ENCODE results near the gene METTL25.
"Not testable (repeated sequence)": the region's sequence is repeated elsewhere in the genome, so short reads cannot be mapped to it uniquely, and the experiment has no call there.

The METTL25 gene

DNA sequence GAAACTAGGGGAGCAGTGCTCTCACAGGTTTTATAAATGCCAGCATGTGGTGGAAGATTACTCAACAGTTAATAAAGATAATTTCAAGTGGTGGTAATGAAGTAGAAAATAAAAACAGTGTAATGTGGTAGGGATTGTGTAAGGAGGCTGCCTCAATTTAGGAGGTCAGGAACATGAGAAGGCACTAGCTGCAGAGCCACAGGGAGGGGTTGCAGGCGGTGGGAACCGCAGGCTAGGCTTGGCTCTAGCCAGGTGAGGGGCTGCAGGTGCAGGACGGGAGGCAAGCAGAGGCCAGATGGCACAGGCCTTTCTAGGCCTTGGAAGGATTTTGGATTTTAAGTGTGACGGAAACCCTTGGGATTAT lies 768 bp downstream of the METTL25 start:
- H3K4ac ChIP-seq (ENCODE audit: low read depth, low read length) = no peak overlapping the region
- no peak overlapping the region for H2BK15ac ChIP-seq (replicated peaks; ENCODE audit: low read depth)
- no peak overlapping the region for H3K27ac ChIP-seq (ENCODE audit: low read depth, low read length)
- WGBS (ENCODE audit: extremely low coverage, insufficient coverage, low lambda C conversion rate) = no CpG with 5 or more reads among the region's 4 CpGs
- H4K8ac ChIP-seq (ENCODE audit: low read depth, low read length) = no peak overlapping the region
- H3K18ac ChIP-seq (ENCODE audit: low read length) = no peak overlapping the region
- H3K9ac ChIP-seq (ENCODE audit: low read length) = peak overlapping the region; percentile 55
- H3K56ac ChIP-seq (ENCODE audit: low read length) = peak overlapping the region; percentile 70
- no peaks in the 10 kb centered on the region for H3K27me3 ChIP-seq (ENCODE audit: insufficient read depth, low read length, poor library complexity)
- no peak overlapping the region for H2BK120ac ChIP-seq (ENCODE audit: low read depth, low read length)
- no peak overlapping the region for H2BK5ac ChIP-seq (ENCODE audit: low read length)
- H3K4me3 ChIP-seq (ENCODE audit: low read length) = peak overlapping the region; percentile 60
- no peaks in the 10 kb centered on the region for H3K36me3 ChIP-seq (ENCODE audit: control insufficient read depth, insufficient read depth, low read length)
- peaks cover 5% of the 10 kb centered on the region for H3K4me1 ChIP-seq (ENCODE audit: control insufficient read depth, low read depth, low read length)
- peak; percentile 40 for DNase-seq
- peak overlapping the region; percentile 75 for H3K4me2 ChIP-seq (ENCODE audit: low read length)
- H2AK5ac ChIP-seq (ENCODE audit: low read length) = no peak overlapping the region
- no peak overlapping the region for H3K23ac ChIP-seq (ENCODE audit: low read length)
- peaks cover 1% of the 10 kb centered on the region for H3K79me1 ChIP-seq (ENCODE audit: low read length)
- H4K5ac ChIP-seq (ENCODE audit: low read length) = no peak overlapping the region
- peaks cover 21% of the 10 kb centered on the region for H3K79me2 ChIP-seq (ENCODE audit: control insufficient read depth, insufficient read depth, low read length)

GRCh38 chr12:82360834-82361233 lies 2.5 kb downstream of the METTL25 start:
- not testable (repeated sequence) for H2BK5ac ChIP-seq (ENCODE audit: low read length); H3K36me3 ChIP-seq (ENCODE audit: control insufficient read depth, insufficient read depth, low read length); DNase-seq; H3K23ac ChIP-seq (ENCODE audit: low read length); H3K79me1 ChIP-seq (ENCODE audit: low read length); H3K4ac ChIP-seq (ENCODE audit: low read depth, low read length); H3K27ac ChIP-seq (ENCODE audit: low read depth, low read length); H3K4me2 ChIP-seq (ENCODE audit: low read length); H3K9ac ChIP-seq (ENCODE audit: low read length); H3K4me1 ChIP-seq (ENCODE audit: control insufficient read depth, low read depth, low read length); H2AK5ac ChIP-seq (ENCODE audit: low read length); H3K56ac ChIP-seq (ENCODE audit: low read length); H2BK15ac ChIP-seq (replicated peaks; ENCODE audit: low read depth); H2BK120ac ChIP-seq (ENCODE audit: low read depth, low read length); H3K18ac ChIP-seq (ENCODE audit: low read length); H4K5ac ChIP-seq (ENCODE audit: low read length); H4K8ac ChIP-seq (ENCODE audit: low read depth, low read length); H3K27me3 ChIP-seq (ENCODE audit: insufficient read depth, low read length, poor library complexity); H3K4me3 ChIP-seq (ENCODE audit: low read length)
- no CpG with 5 or more reads among the region's 11 CpGs for WGBS (ENCODE audit: extremely low coverage, insufficient coverage, low lambda C conversion rate)
- H3K79me2 ChIP-seq (ENCODE audit: control insufficient read depth, insufficient read depth, low read length) = peaks cover 19% of the 10 kb centered on the region

- H4K8ac ChIP-seq (ENCODE audit: low read depth, low read length) = no peak overlapping the region
- H3K27ac ChIP-seq (ENCODE audit: low read depth, low read length) = no peak overlapping the region
- no peak overlapping the region for H2BK5ac ChIP-seq (ENCODE audit: low read length)
- H3K18ac ChIP-seq (ENCODE audit: low read length) = no peak overlapping the region
- H4K5ac ChIP-seq (ENCODE audit: low read length) = no peak overlapping the region
- H3K4me1 ChIP-seq (ENCODE audit: control insufficient read depth, low read depth, low read length) = peaks cover 5% of the 10 kb centered on the region
- H3K36me3 ChIP-seq (ENCODE audit: control insufficient read depth, insufficient read depth, low read length) = no peaks in the 10 kb centered on the region
- H3K56ac ChIP-seq (ENCODE audit: low read length) = no peak overlapping the region
- H3K79me2 ChIP-seq (ENCODE audit: control insufficient read depth, insufficient read depth, low read length) = peaks cover 16% of the 10 kb centered on the region
- no peak overlapping the region for H3K9ac ChIP-seq (ENCODE audit: low read length)
- no peak overlapping the region for H3K4ac ChIP-seq (ENCODE audit: low read depth, low read length)
- H3K23ac ChIP-seq (ENCODE audit: low read length) = no peak overlapping the region
- no peak overlapping the region for H2BK120ac ChIP-seq (ENCODE audit: low read depth, low read length)
- H3K79me1 ChIP-seq (ENCODE audit: low read length) = peaks cover 1% of the 10 kb centered on the region
- no peak overlapping the region for H2BK15ac ChIP-seq (replicated peaks; ENCODE audit: low read depth)
- no CpG with 5 or more reads among the region's 22 CpGs for WGBS (ENCODE audit: extremely low coverage, insufficient coverage, low lambda C conversion rate)
- H3K4me2 ChIP-seq (ENCODE audit: low read length) = no peak overlapping the region
- H2AK5ac ChIP-seq (ENCODE audit: low read length) = no peak overlapping the region
- H3K27me3 ChIP-seq (ENCODE audit: insufficient read depth, low read length, poor library complexity) = no peaks in the 10 kb centered on the region
- no peak overlapping the region for H3K4me3 ChIP-seq (ENCODE audit: low read length)
- DNase-seq = no peak
Observed at GRCh38 chr12:82361461-82361915, 3.2 kb downstream of the METTL25 start.

GRCh38 chr12:82363990-82364389 lies 5.7 kb downstream of the METTL25 start:
- Histone ChIP-seq H3K79me2 (ENCODE audit: control insufficient read depth, insufficient read depth, low read length) (peaks cover 3% of the 10 kb centered on the region), H3K27me3 (ENCODE audit: insufficient read depth, low read length, poor library complexity) (no peaks in the 10 kb centered on the region), H3K79me1 (ENCODE audit: low read length) (peaks cover 1% of the 10 kb centered on the region), H4K5ac (ENCODE audit: low read length) (no peak overlapping the region), H3K27ac (ENCODE audit: low read depth, low read length) (no peak overlapping the region), H4K8ac (ENCODE audit: low read depth, low read length) (no peak overlapping the region), H3K9ac (ENCODE audit: low read length) (no peak overlapping the region), H3K36me3 (ENCODE audit: control insufficient read depth, insufficient read depth, low read length) (no peaks in the 10 kb centered on the region), H3K4me3 (ENCODE audit: low read length) (no peak overlapping the region), H3K4me1 (ENCODE audit: control insufficient read depth, low read depth, low read length) (peaks cover 3% of the 10 kb centered on the region), H3K23ac (ENCODE audit: low read length) (no peak overlapping the region), H3K4ac (ENCODE audit: low read depth, low read length) (no peak overlapping the region), H3K18ac (ENCODE audit: low read length) (no peak overlapping the region), H2BK5ac (ENCODE audit: low read length) (no peak overlapping the region), H2BK120ac (ENCODE audit: low read depth, low read length) (no peak overlapping the region), H3K4me2 (ENCODE audit: low read length) (no peak overlapping the region), H2AK5ac (ENCODE audit: low read length) (no peak overlapping the region), H3K56ac (ENCODE audit: low read length) (no peak overlapping the region), H2BK15ac (replicated peaks; ENCODE audit: low read depth) (no peak overlapping the region)
- DNase-seq = no peak
- no CpG with 5 or more reads among the region's 4 CpGs for WGBS (ENCODE audit: extremely low coverage, insufficient coverage, low lambda C conversion rate)

DNA sequence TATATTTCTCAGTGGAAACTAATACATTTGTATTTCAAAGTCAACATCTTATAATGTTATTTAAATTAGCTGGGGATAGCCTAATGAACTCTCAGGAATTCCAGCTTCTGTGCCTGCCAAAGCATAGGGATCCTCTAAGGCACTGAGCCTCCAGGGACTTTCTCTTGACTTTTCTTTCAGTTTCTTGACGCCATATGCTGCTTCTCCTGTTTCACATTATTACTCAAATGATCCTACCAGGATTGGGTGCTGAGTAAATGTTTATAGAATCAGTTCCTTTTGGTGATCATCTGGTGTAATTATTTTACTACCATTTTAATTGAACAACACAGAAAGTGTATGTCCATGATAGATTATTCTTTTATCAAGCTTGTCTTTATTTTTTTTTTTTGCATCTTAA lies 7.9 kb downstream of the METTL25 start:
- H3K27ac ChIP-seq (ENCODE audit: low read depth, low read length) = no peak overlapping the region
- no peak overlapping the region for H3K9ac ChIP-seq (ENCODE audit: low read length)
- H3K36me3 ChIP-seq (ENCODE audit: control insufficient read depth, insufficient read depth, low read length) = no peaks in the 10 kb centered on the region
- no peak overlapping the region for H2BK5ac ChIP-seq (ENCODE audit: low read length)
- H2BK15ac ChIP-seq (replicated peaks; ENCODE audit: low read depth) = no peak overlapping the region
- H2AK5ac ChIP-seq (ENCODE audit: low read length) = no peak overlapping the region
- peaks cover 1% of the 10 kb centered on the region for H3K79me1 ChIP-seq (ENCODE audit: low read length)
- H4K8ac ChIP-seq (ENCODE audit: low read depth, low read length) = no peak overlapping the region
- no peak overlapping the region for H3K4ac ChIP-seq (ENCODE audit: low read depth, low read length)
- no peak overlapping the region for H3K4me3 ChIP-seq (ENCODE audit: low read length)
- no CpG with 5 or more reads among the region's 1 CpG for WGBS (ENCODE audit: extremely low coverage, insufficient coverage, low lambda C conversion rate)
- no peaks in the 10 kb centered on the region for H3K4me1 ChIP-seq (ENCODE audit: control insufficient read depth, low read depth, low read length)
- no peak overlapping the region for H2BK120ac ChIP-seq (ENCODE audit: low read depth, low read length)
- H3K56ac ChIP-seq (ENCODE audit: low read length) = no peak overlapping the region
- no peak overlapping the region for H3K4me2 ChIP-seq (ENCODE audit: low read length)
- no peak overlapping the region for H3K18ac ChIP-seq (ENCODE audit: low read length)
- H3K23ac ChIP-seq (ENCODE audit: low read length) = no peak overlapping the region
- H3K79me2 ChIP-seq (ENCODE audit: control insufficient read depth, insufficient read depth, low read length) = no peaks in the 10 kb centered on the region
- no peak overlapping the region for H4K5ac ChIP-seq (ENCODE audit: low read length)
- H3K27me3 ChIP-seq (ENCODE audit: insufficient read depth, low read length, poor library complexity) = no peaks in the 10 kb centered on the region
- DNase-seq = no peak

GRCh38 chr12:82375201-82375600 lies 16.9 kb downstream of the METTL25 start:
- no peak overlapping the region for H4K8ac ChIP-seq (ENCODE audit: low read depth, low read length)
- DNase-seq = no peak
- H3K9ac ChIP-seq (ENCODE audit: low read length) = no peak overlapping the region
- no peak overlapping the region for H3K18ac ChIP-seq (ENCODE audit: low read length)
- H3K4ac ChIP-seq (ENCODE audit: low read depth, low read length) = no peak overlapping the region
- no peaks in the 10 kb centered on the region for H3K36me3 ChIP-seq (ENCODE audit: control insufficient read depth, insufficient read depth, low read length)
- no peak overlapping the region for H3K56ac ChIP-seq (ENCODE audit: low read length)
- no peak overlapping the region for H2BK5ac ChIP-seq (ENCODE audit: low read length)
- H3K79me2 ChIP-seq (ENCODE audit: control insufficient read depth, insufficient read depth, low read length) = no peaks in the 10 kb centered on the region
- no peak overlapping the region for H3K23ac ChIP-seq (ENCODE audit: low read length)
- H3K4me3 ChIP-seq (ENCODE audit: low read length) = no peak overlapping the region
- no CpG with 5 or more reads among the region's 2 CpGs for WGBS (ENCODE audit: extremely low coverage, insufficient coverage, low lambda C conversion rate)
- no peak overlapping the region for H2AK5ac ChIP-seq (ENCODE audit: low read length)
- no peak overlapping the region for H2BK120ac ChIP-seq (ENCODE audit: low read depth, low read length)
- H3K79me1 ChIP-seq (ENCODE audit: low read length) = no peaks in the 10 kb centered on the region
- no peaks in the 10 kb centered on the region for H3K27me3 ChIP-seq (ENCODE audit: insufficient read depth, low read length, poor library complexity)
- no peaks in the 10 kb centered on the region for H3K4me1 ChIP-seq (ENCODE audit: control insufficient read depth, low read depth, low read length)
- no peak overlapping the region for H2BK15ac ChIP-seq (replicated peaks; ENCODE audit: low read depth)
- H3K4me2 ChIP-seq (ENCODE audit: low read length) = no peak overlapping the region
- H4K5ac ChIP-seq (ENCODE audit: low read length) = no peak overlapping the region
- no peak overlapping the region for H3K27ac ChIP-seq (ENCODE audit: low read depth, low read length)

Data from mesendoderm (in vitro differentiated cells).